ENCODE measurements around the gene DPPA4. TPM values are rescaled to one million over a fixed set of nuclear protein-coding genes. Genes with fewer than 3 reads are reported as not detected.
"Not testable (repeated sequence)": the region's sequence is repeated elsewhere in the genome, so short reads cannot be mapped to it uniquely, and the experiment has no call there.

Gene DPPA4
- total RNA-seq, 1 experiment from 2014 or later, result not detected

GRCh38 chr3:109363634-109364033, 26.3 kb upstream of the DPPA4 start:
- Histone ChIP-seq H3K27me3 (replicated peaks; ENCODE audit: control insufficient read depth, insufficient read depth, low read length) (no peaks in the 10 kb centered on the region), H3K4me1 (no peaks in the 10 kb centered on the region), H3K36me3 (ENCODE audit: control insufficient read depth, insufficient read depth, low read length) (no peaks in the 10 kb centered on the region), H3K4me3 (ENCODE audit: low read depth, low read length) (no peak overlapping the region), H3K9me3 (no peaks in the 10 kb centered on the region)
- TF ChIP-seq CTCF (IDR thresholded peaks at IDR 0.05; ENCODE audit: insufficient read depth in 1 of 2, low read depth in 1 of 2, low read length in 1 of 2, severe bottlenecking in 1 of 2, unreplicated experiment in 1 of 2), result no peak
- H3K4me1 Mint-ChIP-seq (ENCODE audit: low read depth, unreplicated experiment), result no peaks in the 10 kb centered on the region
- ChIA-PET CTCF (no interaction called here), POLR2A (no interaction called here)
- no peak overlapping the region for H3K27ac Mint-ChIP-seq (ENCODE audit: unreplicated experiment)
- H3K36me3 Mint-ChIP-seq (ENCODE audit: insufficient read depth, unreplicated experiment), result no peaks in the 10 kb centered on the region
- no peaks in the 10 kb centered on the region for H3K9me3 Mint-ChIP-seq (ENCODE audit: unreplicated experiment)
- H3K4me3 Mint-ChIP-seq (ENCODE audit: unreplicated experiment), result no peak overlapping the region
- BruUV-seq (replicated peaks), result no TSS peak
- DNase-seq, result no peak
- H3K27me3 Mint-ChIP-seq (ENCODE audit: insufficient read depth, unreplicated experiment), result no peaks in the 10 kb centered on the region
- intact Hi-C loops (cut with micrococcal nuclease; ENCODE audit: unreplicated experiment), result no loop called here

GRCh38 chr3:109362823-109363222, 25.5 kb upstream of the DPPA4 start:
- Mint-ChIP-seq H3K36me3 (ENCODE audit: insufficient read depth, unreplicated experiment) (no peaks in the 10 kb centered on the region), H3K4me1 (ENCODE audit: low read depth, unreplicated experiment) (no peaks in the 10 kb centered on the region), H3K27me3 (ENCODE audit: insufficient read depth, unreplicated experiment) (no peaks in the 10 kb centered on the region), H3K27ac (ENCODE audit: unreplicated experiment) (no peak overlapping the region), H3K9me3 (ENCODE audit: unreplicated experiment) (no peaks in the 10 kb centered on the region), H3K4me3 (ENCODE audit: unreplicated experiment) (no peak overlapping the region)
- H3K4me3 ChIP-seq (ENCODE audit: low read depth, low read length), result no peak overlapping the region
- POLR2A ChIA-PET, result no interaction called here
- no peak for DNase-seq
- H3K36me3 ChIP-seq (ENCODE audit: control insufficient read depth, insufficient read depth, low read length), result no peaks in the 10 kb centered on the region
- no TSS peak for BruUV-seq (replicated peaks)
- CTCF ChIA-PET, result no interaction called here
- no peaks in the 10 kb centered on the region for H3K9me3 ChIP-seq
- no peaks in the 10 kb centered on the region for H3K27me3 ChIP-seq (replicated peaks; ENCODE audit: control insufficient read depth, insufficient read depth, low read length)
- intact Hi-C loops (cut with micrococcal nuclease; ENCODE audit: unreplicated experiment), result no loop called here
- no peak for TF ChIP-seq CTCF (IDR thresholded peaks at IDR 0.05; ENCODE audit: insufficient read depth in 1 of 2, low read depth in 1 of 2, low read length in 1 of 2, severe bottlenecking in 1 of 2, unreplicated experiment in 1 of 2)
- no peaks in the 10 kb centered on the region for H3K4me1 ChIP-seq

- H3K27ac Mint-ChIP-seq (ENCODE audit: unreplicated experiment); DNase-seq; H3K9me3 Mint-ChIP-seq (ENCODE audit: unreplicated experiment); H3K9me3 ChIP-seq; intact Hi-C loops (cut with micrococcal nuclease; ENCODE audit: unreplicated experiment); H3K27me3 Mint-ChIP-seq (ENCODE audit: insufficient read depth, unreplicated experiment); H3K4me1 Mint-ChIP-seq (ENCODE audit: low read depth, unreplicated experiment); POLR2A ChIA-PET; H3K4me3 ChIP-seq (ENCODE audit: low read depth, low read length); H3K4me1 ChIP-seq; H3K36me3 Mint-ChIP-seq (ENCODE audit: insufficient read depth, unreplicated experiment); H3K36me3 ChIP-seq (ENCODE audit: control insufficient read depth, insufficient read depth, low read length); BruUV-seq (replicated peaks); H3K27me3 ChIP-seq (replicated peaks; ENCODE audit: control insufficient read depth, insufficient read depth, low read length); H3K4me3 Mint-ChIP-seq (ENCODE audit: unreplicated experiment): not testable (repeated sequence)
- CTCF ChIA-PET, result interaction anchor here (0.7 kb wide), 1 partner anchor 1590 kb away, joined by 5 read pairs; no protein-coding TSS in a partner anchor
Measured at GRCh38 chr3:109358809-109359208, 21.5 kb upstream of the DPPA4 start.

Data from Caco-2 (cell line).